Neural cell (in vitro differentiated cells): ENCODE data around the gene RP2. TPM values are rescaled to one million over a fixed set of nuclear protein-coding genes. Genes with fewer than 3 reads are reported as not detected.

Experiments
- H2AFZ ChIP-seq: fragments of 200-600, 300-800 bp; sonication (generic), shearing (Covaris generic); 2 replicates; pipeline ENCODE4 v1.6.0; 2014; ENCODE audit warnings: low read depth, mild to moderate bottlenecking, antibody characterized with exemption, low read length, moderate library complexity
- H3F3A ChIP-seq: fragments of 200-600 bp; shearing (Covaris generic); 2 replicates; pipeline ENCODE4 v1.6.1; 2016; ENCODE audit warnings: mild to moderate bottlenecking, moderate library complexity, mixed read lengths, antibody characterized with exemption, low read length; ENCODE audit not compliant: insufficient read depth, poor library complexity, severe bottlenecking
- H3K27ac ChIP-seq: fragments of 200-600, 300-800 bp; sonication (generic), shearing (Covaris generic); 2 replicates; pipeline ENCODE4 v1.5.1; 2014; ENCODE audit warnings: mild to moderate bottlenecking, low read length, moderate library complexity
- H3K27me3 ChIP-seq: fragments of 300-800, 200-600 bp; sonication (generic), shearing (Covaris generic); 2 replicates; pipeline ENCODE4 v1.6.0; 2014; ENCODE audit warnings: mild to moderate bottlenecking, low read depth, low read length, moderate library complexity; ENCODE audit not compliant: insufficient read depth
- H3K36me3 ChIP-seq: fragments of 300-800, 200-600 bp; sonication (generic), shearing (Covaris generic); 2 replicates; pipeline ENCODE4 v1.5.1; 2014; ENCODE audit warnings: mild to moderate bottlenecking, antibody characterized with exemption, low read length, moderate library complexity; ENCODE audit not compliant: insufficient read depth
- H3K4me2 ChIP-seq: fragments of 300-800, 200-600 bp; sonication (generic), shearing (Covaris generic); 2 replicates; pipeline ENCODE4 v1.6.0; 2014; ENCODE audit warnings: mild to moderate bottlenecking, low read length
- H3K4me3 ChIP-seq: fragments of 300-800, 200-600 bp; sonication (generic), shearing (Covaris generic); 2 replicates; pipeline ENCODE4 v1.5.1; 2014; ENCODE audit warnings: mild to moderate bottlenecking, low read length, moderate library complexity
- H3K79me2 ChIP-seq: fragments of 200-600 bp; shearing (Covaris generic); replicated peaks from 2 replicates; pipeline ENCODE4 v1.6.0; 2014; ENCODE audit warnings: mild to moderate bottlenecking, low read length, moderate library complexity; ENCODE audit not compliant: insufficient read depth
- H3K9ac ChIP-seq: fragments of 300-800, 200-600 bp; sonication (generic), shearing (Covaris generic); 2 replicates; pipeline ENCODE4 v1.6.1; 2016; ENCODE audit warnings: mild to moderate bottlenecking, low read length, mixed read lengths
- H3K9me2 ChIP-seq: fragments of 200-600 bp; shearing (Covaris generic); 2 replicates; pipeline ENCODE4 v1.6.1; 2016; ENCODE audit warnings: mild to moderate bottlenecking, low read length, mixed read lengths; ENCODE audit not compliant: insufficient read depth
- H3K9me3 ChIP-seq: fragments of 200-600, 300-800 bp; sonication (generic), shearing (Covaris generic); 2 replicates; pipeline ENCODE4 v1.6.1; 2016; ENCODE audit warnings: mild to moderate bottlenecking, mixed run types, low read length, moderate library complexity, mixed read lengths
- H4K20me1 ChIP-seq: fragments of 200-600 bp; shearing (Covaris generic); 2 replicates; pipeline ENCODE4 v1.6.1; 2016; ENCODE audit warnings: mild to moderate bottlenecking, mixed run types; ENCODE audit not compliant: insufficient read depth
- CTCF ChIP-seq: fragments of 450-650 bp; IDR thresholded peaks from 2 replicates; pipeline ENCODE4 v1.5.1; 2014; ENCODE audit warnings: antibody characterized with exemption, mild to moderate bottlenecking, moderate library complexity; ENCODE audit not compliant: poor library complexity, severe bottlenecking
- EP300 ChIP-seq: fragments of 450-650 bp; conservative IDR thresholded peaks from 2 replicates; pipeline ENCODE4 v1.6.1; 2014; ENCODE audit warnings: antibody characterized with exemption, mild to moderate bottlenecking, moderate library complexity; ENCODE audit not compliant: poor library complexity, severe bottlenecking
- EZH2 ChIP-seq: fragments of 200-600, 300-800 bp; shearing (Covaris generic), sonication (generic); IDR thresholded peaks from 2 replicates; pipeline ENCODE4 v1.6.1; 2014; ENCODE audit warnings: antibody characterized with exemption, low read length, borderline replicate concordance, mild to moderate bottlenecking; ENCODE audit not compliant: insufficient read depth, poor library complexity, severe bottlenecking
- MXI1 ChIP-seq: fragments of 450-650 bp; conservative IDR thresholded peaks from 2 replicates; pipeline ENCODE4 v1.6.1; 2014; ENCODE audit warnings: antibody characterized with exemption, mild to moderate bottlenecking; ENCODE audit not compliant: poor library complexity, severe bottlenecking
- POLR2AphosphoS5 ChIP-seq: IDR thresholded peaks from 2 replicates; pipeline ENCODE4 v1.6.1; 2012
- RAD21 ChIP-seq: fragments of 450-650 bp; conservative IDR thresholded peaks from 2 replicates; pipeline ENCODE4 v1.6.1; 2014; ENCODE audit warnings: antibody characterized with exemption, mild to moderate bottlenecking, moderate library complexity
- REST ChIP-seq: IDR thresholded peaks from 2 replicates; pipeline ENCODE4 v1.6.1; 2012; ENCODE audit warnings: borderline replicate concordance
- SMC3 ChIP-seq: fragments of 450-650 bp; conservative IDR thresholded peaks from 2 replicates; pipeline ENCODE4 v1.6.1; 2014; ENCODE audit warnings: antibody characterized with exemption, mild to moderate bottlenecking, moderate library complexity; ENCODE audit not compliant: poor library complexity
- TAF1 ChIP-seq: IDR thresholded peaks from 2 replicates; pipeline ENCODE4 v1.6.1; 2012; ENCODE audit warnings: low read depth
- polyA plus RNA-seq: library from polyadenylated mRNA; depleted of rRNA; stranded (reverse); fragments of >200 nt; gene quantifications from 2 replicates; pipeline ENCODE4 v1.2.3, GENCODE V29; 2014

Gene RP2
- polyA plus RNA-seq, 1 donor from 2014 or later: 12.1 TPM

- H3K9me3 ChIP-seq: no peaks in the 10 kb centered on the region
- H3K9ac ChIP-seq: no peak overlapping the region
- H3K4me3 ChIP-seq: no peak overlapping the region
- H3K27ac ChIP-seq: no peak overlapping the region
- no peaks in the 10 kb centered on the region for H4K20me1 ChIP-seq
- H2AFZ ChIP-seq: no peak overlapping the region
- no peaks in the 10 kb centered on the region for H3K9me2 ChIP-seq
- TF ChIP-seq TAF1: no peak
- H3K4me2 ChIP-seq: no peak overlapping the region
- no peaks in the 10 kb centered on the region for H3F3A ChIP-seq
- no peaks in the 10 kb centered on the region for H3K36me3 ChIP-seq
- H3K79me2 ChIP-seq: no peaks in the 10 kb centered on the region
- no peaks in the 10 kb centered on the region for H3K27me3 ChIP-seq
Observed at GRCh38 chrX:46831765-46832327, 5.0 kb upstream of the RP2 start.

GRCh38 chrX:46837558-46838485, 979 bp downstream of the RP2 start:
- Histone ChIP-seq H3K79me2 (peaks cover 22% of the 10 kb centered on the region), H4K20me1 (no peaks in the 10 kb centered on the region), H2AFZ (peak overlapping the region; percentile 51), H3K27me3 (no peaks in the 10 kb centered on the region), H3F3A (no peaks in the 10 kb centered on the region), H3K9me2 (no peaks in the 10 kb centered on the region), H3K27ac (peak overlapping the region; percentile 52), H3K9ac (peak overlapping the region; percentile 63), H3K9me3 (no peaks in the 10 kb centered on the region), H3K36me3 (no peaks in the 10 kb centered on the region), H3K4me2 (peak overlapping the region; percentile 69), H3K4me3 (peak overlapping the region; percentile 83)
- TF ChIP-seq CTCF: no peak
- no peak for TF ChIP-seq EP300
- TF ChIP-seq POLR2AphosphoS5: no peak
- TF ChIP-seq SMC3: no peak
- TF ChIP-seq REST: no peak
- TF ChIP-seq MXI1: no peak
- no peak for TF ChIP-seq TAF1
- TF ChIP-seq EZH2: no peak
- TF ChIP-seq RAD21: no peak
